GM23338 (cell line): Measurements from ENCODE around the gene CHST11.

ENCODE experiments used
- CREB1 ChIP-seq: fragments of 250-450 bp; sonication (Bioruptor Pico); IDR thresholded peaks from 2 replicates; pipeline ENCODE4 v1.5.0; 2020; ENCODE audit warnings: low read depth, mild to moderate bottlenecking, moderate library complexity
- CTCF ChIP-seq, 2 experiments: fragments of 200-600 bp in 1 of 2; sonication (generic) in 1 of 2; conservative IDR thresholded peaks; 2 replicates each; pipeline versions ENCODE4 v1.5.1 to v1.6.1; 2016 to 2017; ENCODE audit warnings: antibody characterized with exemption in 2 of 2, low read depth in 2 of 2, mild to moderate bottlenecking in 2 of 2, moderate library complexity in 1 of 2
- EZH2 ChIP-seq: fragments of 200-600 bp; sonication (generic); IDR thresholded peaks from one replicate; pipeline ENCODE4 v1.8.0; 2017; ENCODE audit warnings: antibody characterized with exemption, mild to moderate bottlenecking, low read depth; ENCODE audit not compliant: unreplicated experiment
- EZH2phosphoT487 ChIP-seq: fragments of 200-600 bp; sonication (generic); IDR thresholded peaks from one replicate; pipeline ENCODE4 v1.8.1; 2018; ENCODE audit warnings: antibody characterized with exemption; ENCODE audit not compliant: unreplicated experiment
- JUNB ChIP-seq: IDR thresholded peaks from one replicate; pipeline ENCODE4 v1.6.1; 2016; ENCODE audit warnings: antibody characterized with exemption; ENCODE audit not compliant: unreplicated experiment
- POLR2AphosphoS5 ChIP-seq: IDR thresholded peaks from 2 replicates; pipeline ENCODE4 v1.6.1; 2016; ENCODE audit warnings: antibody characterized with exemption, low read depth
- REST ChIP-seq: IDR thresholded peaks from one replicate; pipeline ENCODE4 v1.6.1; 2018; ENCODE audit warnings: antibody characterized with exemption; ENCODE audit not compliant: unreplicated experiment

- TF ChIP-seq CTCF (conservative IDR thresholded peaks at IDR 0.05; ENCODE audit: low read depth in 2 of 2) (no peak), POLR2AphosphoS5 (no peak), EZH2 (no peak), REST (no peak), CREB1 (CRISPR knock-in tag) (no peak), EZH2phosphoT487 (no peak), JUNB (no peak)
Observed at GRCh38 chr12:104427547-104427938, 29.2 kb upstream of the CHST11 start.
